22Rv1 (cell line): ENCODE measurements around the gene VILL.

Experiments used
- H3K27ac ChIP-seq: fragments of 450-650 bp; 2 replicates; pipeline ENCODE4 v1.5.1; 2017
- CTCF ChIP-seq: fragments of 450-650 bp; IDR thresholded peaks from 2 replicates; pipeline ENCODE4 v1.5.1; 2017; ENCODE audit warnings: mild to moderate bottlenecking
- ZFX ChIP-seq: fragments of 450-650 bp; IDR thresholded peaks from 2 replicates; pipeline ENCODE4 v1.6.1; 2017; ENCODE audit warnings: antibody characterized with exemption, borderline replicate concordance

VILL gene

GRCh38 chr3:37990527-37990926 is at the start of gene VILL:
TSS of gene VILL (plus strand) at chr3:37990786. CDS start at chr3:37993673, 2,887 bp downstream.
- no peak for TF ChIP-seq ZFX
- TF ChIP-seq CTCF: no peak
- H3K27ac ChIP-seq: no peak within 1 kb of the TSS

DNA sequence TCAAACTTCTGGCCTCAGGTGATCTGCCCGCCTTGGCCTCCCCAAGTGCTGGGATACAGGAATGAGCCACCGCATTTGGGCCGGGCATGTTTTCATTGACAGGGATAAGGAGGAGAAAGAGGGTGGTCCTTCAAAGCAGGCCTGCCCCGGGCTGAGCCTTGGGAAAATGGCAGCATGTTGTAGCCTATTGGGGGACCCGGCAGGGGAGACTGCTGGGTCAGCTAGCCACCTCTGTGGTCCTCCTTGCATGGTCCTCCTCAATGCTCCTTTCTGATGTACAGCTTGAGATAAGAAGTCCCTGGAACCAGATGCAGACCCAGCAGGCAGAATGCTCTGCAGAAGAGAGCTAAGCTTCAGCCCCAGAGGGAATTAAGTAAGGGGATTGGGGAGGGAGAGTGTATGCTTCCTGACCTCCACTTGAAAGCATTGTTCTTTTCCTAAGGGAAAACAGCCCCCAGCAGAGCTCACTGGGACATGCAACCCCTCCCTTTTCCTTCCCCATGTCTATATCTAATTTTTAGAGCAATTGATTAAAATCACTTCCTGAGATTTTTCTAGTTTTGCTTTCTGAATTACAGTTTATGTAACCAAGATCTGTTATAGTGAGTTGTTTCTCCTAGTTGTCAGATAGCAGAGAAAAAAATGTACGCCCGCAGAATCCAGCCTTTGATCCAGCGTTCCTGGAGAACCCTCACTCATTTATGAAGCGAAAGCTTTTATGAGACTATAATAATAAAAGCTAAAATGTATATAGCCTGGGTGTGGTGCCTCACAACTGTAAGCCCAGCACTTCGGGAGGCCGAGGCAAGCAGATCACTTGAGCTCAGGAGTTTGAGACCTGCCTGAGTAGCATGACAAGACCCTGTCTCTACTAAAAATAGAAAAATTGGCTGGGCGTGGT is 48.7 kb upstream of the VILL start:
- H3K27ac ChIP-seq: no peak overlapping the region
- no peak for TF ChIP-seq CTCF
- no peak for TF ChIP-seq ZFX

DNA sequence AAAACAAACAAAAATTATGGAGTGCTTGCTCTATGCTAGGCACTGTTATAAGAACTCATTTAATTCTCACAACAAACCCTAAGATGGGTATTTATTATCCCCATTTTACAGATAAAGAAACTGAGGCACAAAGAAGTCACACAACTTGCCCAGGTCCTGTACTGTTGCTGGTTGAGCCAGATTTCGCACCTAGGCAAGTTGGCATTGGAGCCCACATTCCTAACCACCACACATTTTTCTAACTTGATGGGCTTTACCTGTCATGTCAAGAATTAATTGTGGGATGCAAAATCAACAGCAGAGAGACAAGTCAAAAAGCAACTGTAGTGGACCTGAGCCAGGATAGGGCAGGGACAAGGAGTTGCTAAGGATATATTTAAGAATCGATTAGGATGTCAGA is 47.9 kb upstream of the VILL start:
- no peak overlapping the region for H3K27ac ChIP-seq
- TF ChIP-seq CTCF: no peak
- TF ChIP-seq ZFX: no peak

- H3K27ac ChIP-seq: no peak overlapping the region
- no peak for TF ChIP-seq ZFX
- TF ChIP-seq CTCF: no peak
These were observed 47.5 kb upstream of the VILL start for GRCh38 chr3:37943126-37943525.

DNA sequence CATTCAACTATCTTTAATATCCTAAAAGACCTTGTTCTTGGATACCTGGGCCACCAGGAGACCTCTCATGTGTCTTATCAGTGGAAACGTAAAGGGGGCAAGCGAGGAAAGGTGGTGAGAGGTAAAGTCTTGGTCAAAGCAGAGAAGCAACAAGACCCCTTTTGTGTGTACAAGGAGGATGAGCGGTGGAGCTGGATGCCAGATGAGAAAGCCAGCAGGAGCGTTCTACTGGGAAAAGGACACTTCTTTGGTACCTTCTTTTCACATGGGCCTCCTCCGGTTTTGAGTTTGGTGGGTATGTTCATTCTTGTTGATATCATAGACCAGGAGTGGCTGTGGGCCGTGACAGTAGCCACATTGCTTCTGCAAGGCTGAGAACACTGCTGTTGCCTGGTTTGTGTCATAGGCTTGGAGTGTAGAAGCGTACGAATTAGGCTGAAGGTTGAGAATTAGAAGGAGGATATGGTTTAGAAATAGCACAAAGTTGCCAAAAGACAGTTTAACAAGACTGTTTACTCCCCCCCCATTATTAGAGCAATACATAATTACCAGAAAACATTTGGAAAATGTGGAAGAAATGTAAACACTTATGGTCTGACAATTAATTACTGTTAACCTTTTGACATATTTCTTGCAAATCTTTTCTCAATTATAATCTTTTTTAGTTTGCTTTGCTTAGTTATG is 46.8 kb upstream of the VILL start:
- TF ChIP-seq ZFX: no peak
- no peak for TF ChIP-seq CTCF
- H3K27ac ChIP-seq: no peak overlapping the region

DNA sequence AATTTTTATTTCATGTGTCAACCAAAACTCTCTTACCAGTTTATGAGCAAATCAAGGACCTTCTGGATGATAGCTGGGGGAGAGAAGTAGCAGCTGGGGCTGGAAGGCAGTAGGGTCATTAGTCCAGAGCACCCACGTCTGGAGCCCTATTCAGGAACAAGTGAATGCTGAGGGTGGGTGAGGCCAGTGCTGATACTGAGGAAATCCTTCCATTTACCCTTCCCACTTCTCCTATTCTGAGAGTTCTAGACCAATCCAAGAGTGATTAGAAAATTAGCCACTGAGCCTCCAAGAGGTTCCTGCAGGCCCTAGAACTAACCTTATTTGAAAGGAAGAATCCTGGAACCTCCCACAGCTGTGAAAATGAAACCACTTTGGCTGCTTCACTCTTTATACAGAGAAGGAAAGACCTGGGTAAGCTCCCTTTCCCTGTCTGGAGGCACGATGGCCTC is 46.2 kb upstream of the VILL start:
- H3K27ac ChIP-seq: peak overlapping the region; percentile 42
- no peak for TF ChIP-seq CTCF
- TF ChIP-seq ZFX: no peak

DNA sequence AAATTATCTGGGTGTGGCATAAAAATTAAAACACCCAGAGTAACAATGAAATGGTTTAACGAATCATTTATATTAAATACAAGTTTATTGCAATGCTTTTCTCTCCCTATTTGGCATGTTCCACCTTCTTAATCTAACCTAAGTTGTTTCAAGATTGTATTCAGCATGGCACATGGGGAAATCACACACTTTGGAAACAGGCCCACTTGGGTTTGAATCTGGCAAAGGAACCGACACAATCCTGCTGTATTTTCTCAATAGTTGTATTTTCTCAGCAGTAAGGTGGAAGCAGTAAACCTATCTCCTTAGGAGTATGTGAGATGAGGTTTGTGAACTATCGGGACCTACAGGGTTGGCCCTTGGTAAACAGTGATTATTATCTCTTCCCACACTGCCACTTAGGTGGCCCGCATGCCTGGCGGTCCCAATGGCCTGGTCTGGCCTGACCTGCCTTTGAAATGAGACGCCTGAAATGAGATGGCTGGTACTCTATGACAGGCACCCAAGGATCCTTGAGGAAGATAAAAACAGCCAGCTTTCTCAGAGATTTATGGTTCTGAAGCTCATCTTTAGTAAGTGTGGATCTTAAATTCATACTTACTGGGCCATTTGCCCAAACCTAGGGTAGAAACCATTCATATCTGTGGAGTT is 45.3 kb upstream of the VILL start:
- no peak for TF ChIP-seq CTCF
- TF ChIP-seq ZFX: no peak
- H3K27ac ChIP-seq: peak overlapping the region; percentile 42
